ENCODE data around the gene SERPINI2.

Gene SERPINI2

DNA sequence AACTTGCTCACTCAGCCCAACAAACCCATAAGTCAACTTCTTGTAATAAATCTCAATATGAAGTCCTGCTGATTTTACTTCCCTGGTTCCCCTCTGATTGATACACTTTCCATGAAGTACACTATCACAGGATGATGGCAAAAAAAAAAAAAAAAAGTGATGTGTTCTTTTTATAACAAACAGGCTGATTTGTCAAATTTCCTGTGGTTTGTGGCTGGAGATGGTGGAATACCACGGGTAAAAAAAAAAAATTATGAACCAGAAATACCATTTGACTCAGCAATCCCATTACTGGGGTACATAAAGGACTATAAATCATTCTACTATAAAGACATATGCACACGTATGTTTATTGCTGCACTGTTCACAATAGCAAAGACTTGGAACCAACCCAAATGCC, 10.7 kb upstream of the SERPINI2 start:
- no peak for TF ChIP-seq CTCF (IDR thresholded peaks at IDR 0.05)
- Histone ChIP-seq H3K27me3 (no peaks in the 10 kb centered on the region), H3K36me3 (no peaks in the 10 kb centered on the region), H3K4me3 (no peak overlapping the region), H3K9me3 (no peaks in the 10 kb centered on the region), H3K27ac (no peak overlapping the region), H3K4me1 (no peaks in the 10 kb centered on the region)
- intact Hi-C loops (cut with DNase I; ENCODE audit: low total_unique reads) = no loop called here
- DNase-seq = no peak

- no peaks in the 10 kb centered on the region for H3K4me1 ChIP-seq
- DNase-seq = no peak
- H3K4me3 ChIP-seq = no peak overlapping the region
- intact Hi-C loops (cut with DNase I; ENCODE audit: low total_unique reads) = no loop called here
- TF ChIP-seq CTCF (IDR thresholded peaks at IDR 0.05) = no peak
- H3K27ac ChIP-seq = no peak overlapping the region
- no peaks in the 10 kb centered on the region for H3K9me3 ChIP-seq
- H3K27me3 ChIP-seq = no peaks in the 10 kb centered on the region
- H3K36me3 ChIP-seq = no peaks in the 10 kb centered on the region
Observed at GRCh38 chr3:167483708-167484475, 10.1 kb upstream of the SERPINI2 start.

- DNase-seq = no peak
- Histone ChIP-seq H3K4me1 (no peaks in the 10 kb centered on the region), H3K4me3 (no peak overlapping the region), H3K27ac (no peak overlapping the region), H3K27me3 (no peaks in the 10 kb centered on the region), H3K36me3 (no peaks in the 10 kb centered on the region), H3K9me3 (no peaks in the 10 kb centered on the region)
- intact Hi-C loops (cut with DNase I; ENCODE audit: low total_unique reads) = no loop called here
- TF ChIP-seq CTCF (IDR thresholded peaks at IDR 0.05) = no peak
Observed at GRCh38 chr3:167481164-167481563, 7.3 kb upstream of the SERPINI2 start.

DNA sequence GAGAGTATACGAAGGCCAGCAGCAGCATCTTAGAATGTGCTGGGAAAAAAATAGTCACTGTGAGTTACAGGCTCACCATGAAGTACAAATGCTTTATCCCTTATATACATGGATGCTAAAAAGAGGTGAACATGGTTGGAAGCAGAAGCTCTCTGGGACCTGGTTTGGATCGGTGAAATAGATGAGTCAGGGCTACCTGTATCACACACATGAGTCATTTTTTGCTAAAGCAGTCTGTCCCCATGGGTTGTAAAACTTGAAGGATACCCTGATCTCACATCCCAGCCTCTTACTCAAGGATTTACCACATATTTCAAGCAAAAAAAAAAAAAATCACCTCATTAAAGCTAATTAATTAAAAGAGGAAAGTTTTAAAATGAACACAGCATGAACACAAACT, 6.9 kb upstream of the SERPINI2 start:
- no peak overlapping the region for H3K4me3 ChIP-seq
- no peak for DNase-seq
- intact Hi-C loops (cut with DNase I; ENCODE audit: low total_unique reads) = no loop called here
- no peaks in the 10 kb centered on the region for H3K36me3 ChIP-seq
- no peak overlapping the region for H3K27ac ChIP-seq
- no peaks in the 10 kb centered on the region for H3K4me1 ChIP-seq
- H3K9me3 ChIP-seq = no peaks in the 10 kb centered on the region
- H3K27me3 ChIP-seq = no peaks in the 10 kb centered on the region
- TF ChIP-seq CTCF (IDR thresholded peaks at IDR 0.05) = no peak

DNA sequence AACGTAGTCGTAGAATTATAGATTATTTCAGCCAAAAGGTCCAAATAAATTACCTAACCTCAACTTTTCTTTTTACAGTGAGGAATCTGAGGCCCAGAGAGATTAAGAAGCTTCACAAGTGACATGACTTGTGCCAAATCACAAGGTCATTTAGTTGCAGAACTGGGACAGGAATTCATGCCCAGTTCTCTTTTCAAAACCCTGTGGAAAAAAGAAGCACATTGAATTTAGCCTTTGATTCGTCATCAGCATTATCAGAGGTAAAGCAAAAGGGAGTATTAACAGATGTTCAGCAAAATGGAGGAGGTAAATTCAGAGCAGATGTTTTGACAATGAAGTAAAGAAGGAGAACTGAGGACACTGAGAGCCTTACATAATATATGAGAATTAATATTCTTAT, 4.5 kb downstream of the SERPINI2 start:
- H3K4me3 ChIP-seq = no peak overlapping the region
- intact Hi-C loops (cut with DNase I; ENCODE audit: low total_unique reads) = no loop called here
- H3K27ac ChIP-seq = no peak overlapping the region
- no peaks in the 10 kb centered on the region for H3K9me3 ChIP-seq
- H3K36me3 ChIP-seq = no peaks in the 10 kb centered on the region
- TF ChIP-seq CTCF (IDR thresholded peaks at IDR 0.05) = no peak
- DNase-seq = no peak
- H3K4me1 ChIP-seq = no peaks in the 10 kb centered on the region
- H3K27me3 ChIP-seq = no peaks in the 10 kb centered on the region
